KOPT-K1 (cell line): ENCODE data around the gene DMD.

ENCODE experiments used
- H3K27ac ChIP-seq: fragments of 200-600 bp; sonication (generic); 2 replicates; pipeline ENCODE4 v1.5.1; 2016; ENCODE audit warnings: antibody characterized with exemption, mild to moderate bottlenecking, low read depth, low read length; ENCODE audit not compliant: poor library complexity, severe bottlenecking
- H3K36me3 ChIP-seq: fragments of 200-600 bp; sonication (generic); 2 replicates; pipeline ENCODE4 v1.5.1; 2017; ENCODE audit warnings: antibody characterized with exemption, mild to moderate bottlenecking, low read length, moderate library complexity; ENCODE audit not compliant: insufficient read depth
- H3K9me3 ChIP-seq: fragments of 200-600 bp; sonication (generic); 2 replicates; pipeline ENCODE4 v1.5.1; 2017; ENCODE audit warnings: antibody characterized with exemption, low read length, mild to moderate bottlenecking; ENCODE audit not compliant: insufficient read depth, poor library complexity, severe bottlenecking

The DMD gene

DNA sequence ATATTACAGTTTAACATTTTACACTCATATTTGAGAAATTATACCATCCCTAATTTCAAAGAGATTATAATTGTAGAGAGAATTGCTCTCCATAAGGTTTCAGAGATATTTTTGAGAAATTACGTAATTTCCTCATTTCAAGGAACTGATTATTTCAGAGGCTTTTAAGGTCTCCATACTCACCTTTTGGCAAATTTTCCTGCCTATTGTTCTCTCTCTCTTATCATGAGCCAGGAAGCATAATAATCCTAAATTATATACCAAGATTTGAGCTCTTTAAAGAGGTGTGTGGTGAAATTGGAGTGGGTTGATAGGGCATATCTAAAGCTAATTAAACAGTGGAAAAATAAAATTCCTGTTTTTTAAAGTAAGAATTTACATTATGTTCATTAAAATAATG is 1890.6 kb downstream of the DMD start:
- H3K27ac ChIP-seq: no peak overlapping the region
- no peaks in the 10 kb centered on the region for H3K9me3 ChIP-seq
- no peaks in the 10 kb centered on the region for H3K36me3 ChIP-seq

DNA sequence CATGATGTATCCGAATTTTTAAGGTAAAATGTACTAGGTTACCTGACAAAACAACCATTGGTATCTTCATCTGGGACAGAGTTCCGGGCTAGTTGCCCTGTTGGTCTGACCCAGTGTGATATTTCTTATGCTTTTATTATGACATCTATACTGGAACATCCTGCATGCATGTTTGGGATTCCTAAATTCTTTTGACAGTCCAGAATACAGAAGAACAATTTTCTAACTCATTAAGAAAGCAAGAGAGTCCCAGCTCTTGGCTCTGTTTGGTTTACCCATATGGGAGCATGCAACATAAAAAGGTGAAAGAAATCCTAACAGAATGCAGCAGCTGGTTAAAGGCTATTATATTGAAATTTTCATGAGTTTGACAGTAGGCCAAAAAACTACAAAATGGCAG is 1891.8 kb downstream of the DMD start:
- H3K27ac ChIP-seq: no peak overlapping the region
- H3K36me3 ChIP-seq: no peaks in the 10 kb centered on the region
- H3K9me3 ChIP-seq: no peaks in the 10 kb centered on the region

DNA sequence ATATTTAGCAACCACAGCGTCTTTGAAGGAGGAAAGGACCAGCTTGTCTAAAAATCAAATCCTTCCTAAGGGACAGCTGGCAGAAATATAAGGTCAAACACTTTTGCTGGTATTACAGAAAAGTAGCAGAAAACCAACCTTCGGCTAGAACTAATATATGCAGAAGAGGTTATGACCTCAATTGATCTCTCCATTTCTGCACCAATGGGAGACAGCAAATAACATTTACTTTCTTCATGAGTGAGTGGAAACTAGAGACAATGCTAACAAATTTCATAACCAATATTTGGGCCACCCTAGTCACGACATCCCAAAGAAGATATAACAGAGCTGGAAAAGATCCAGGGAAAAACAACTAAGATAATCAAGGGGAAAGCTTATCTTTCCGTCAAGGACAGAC is 1892.5 kb downstream of the DMD start:
- Histone ChIP-seq H3K36me3 (no peaks in the 10 kb centered on the region), H3K27ac (no peak overlapping the region), H3K9me3 (no peaks in the 10 kb centered on the region)

DNA sequence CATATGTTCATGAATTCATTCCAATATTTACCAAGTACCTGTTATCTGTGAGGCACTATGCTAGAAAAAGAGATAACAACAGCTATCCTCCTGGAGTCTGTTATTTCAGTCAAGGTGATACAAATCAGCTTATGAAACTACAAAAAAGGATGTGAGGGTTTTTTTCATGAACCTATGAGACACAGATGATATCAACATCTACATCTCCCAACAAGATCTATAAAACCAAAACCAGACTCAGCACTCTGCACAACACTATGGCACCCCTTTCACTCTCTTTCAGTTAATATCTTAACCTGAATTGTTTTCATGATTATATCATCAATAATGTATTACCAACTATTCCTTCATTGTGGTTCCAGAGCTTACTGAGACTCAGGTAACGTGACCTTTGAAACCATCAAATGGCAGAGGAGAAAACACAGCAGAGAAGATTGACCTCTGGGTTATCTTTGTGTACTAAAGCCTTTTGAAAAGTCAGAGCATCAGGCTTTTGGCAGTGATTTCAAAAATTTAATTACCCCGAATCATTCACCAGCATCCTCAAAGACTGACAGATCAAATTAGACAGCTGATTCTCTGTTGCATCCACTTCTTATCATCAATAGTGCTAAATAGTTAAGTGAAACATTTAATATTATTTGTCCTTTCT is 1894.9 kb downstream of the DMD start:
- Histone ChIP-seq H3K9me3 (no peaks in the 10 kb centered on the region), H3K27ac (no peak overlapping the region), H3K36me3 (no peaks in the 10 kb centered on the region)

DNA sequence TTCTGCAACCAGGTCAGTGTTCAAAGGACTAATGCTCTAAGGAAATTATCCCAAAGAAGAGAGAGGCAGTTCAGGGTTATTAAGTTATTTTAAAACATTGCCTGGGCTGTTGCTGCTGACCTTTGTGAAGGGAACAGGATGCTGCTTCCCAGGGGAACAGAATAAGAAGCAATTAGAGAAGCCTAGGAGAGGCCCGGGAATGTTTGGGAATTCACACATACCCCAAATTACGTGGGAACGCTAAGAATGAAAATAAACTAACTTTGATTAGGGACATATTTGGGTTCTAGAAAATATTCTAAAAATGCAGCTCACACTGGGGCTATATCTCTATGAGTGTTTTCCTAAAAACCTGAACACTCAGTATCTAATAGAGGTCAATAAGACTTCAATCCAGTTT is 1896.4 kb downstream of the DMD start:
- Histone ChIP-seq H3K27ac (no peak overlapping the region), H3K9me3 (no peaks in the 10 kb centered on the region)

DNA sequence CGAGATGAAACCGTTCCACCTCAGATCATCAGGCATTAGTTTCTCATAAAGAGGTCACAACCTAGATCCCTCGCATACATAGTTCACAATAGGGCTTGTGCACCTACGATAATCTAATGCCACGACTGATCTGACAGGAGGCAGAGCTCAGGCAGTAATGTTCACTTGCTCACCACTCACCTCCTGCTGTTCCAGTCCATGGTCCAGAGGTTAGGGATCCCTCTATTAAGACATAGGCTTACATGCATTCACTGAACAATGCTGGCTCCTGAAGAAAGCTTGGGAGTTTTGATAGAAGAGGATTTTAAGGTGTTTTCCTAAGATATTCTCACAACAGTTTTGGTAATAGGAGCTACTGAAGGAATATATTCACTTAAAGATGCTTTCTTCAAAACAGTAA is 1903.4 kb downstream of the DMD start:
- no peaks in the 10 kb centered on the region for H3K36me3 ChIP-seq
- H3K27ac ChIP-seq: no peak overlapping the region
- H3K9me3 ChIP-seq: no peaks in the 10 kb centered on the region

More for the DNA sequence above, 1896.4 kb downstream of the DMD start:
- H3K36me3 ChIP-seq: no peaks in the 10 kb centered on the region

DNA sequence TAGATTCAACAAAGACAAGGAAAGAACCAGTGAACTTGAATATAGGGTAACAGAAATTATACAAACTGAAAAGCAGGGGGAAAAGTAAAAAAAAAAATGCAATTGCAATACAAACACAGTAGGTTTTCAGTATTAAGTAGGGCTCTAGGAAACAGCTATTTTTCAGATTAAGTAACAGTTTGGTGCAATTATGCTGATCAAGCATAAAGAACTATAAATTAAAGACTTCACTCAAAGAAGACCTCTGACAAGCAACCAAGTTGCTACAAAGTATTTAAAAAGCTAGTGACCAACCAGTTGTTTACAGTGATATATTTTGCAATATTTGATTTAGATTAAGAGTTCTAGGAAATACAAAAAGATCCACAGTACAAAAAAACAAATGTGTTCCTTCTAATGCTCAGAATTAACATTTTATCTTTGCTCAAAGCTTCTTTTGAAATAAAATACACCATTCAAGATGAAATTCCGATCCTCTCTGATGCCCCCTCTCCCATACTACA is 1908.7 kb downstream of the DMD start:
- H3K36me3 ChIP-seq: no peaks in the 10 kb centered on the region
- H3K9me3 ChIP-seq: no peaks in the 10 kb centered on the region
- H3K27ac ChIP-seq: no peak overlapping the region

DNA sequence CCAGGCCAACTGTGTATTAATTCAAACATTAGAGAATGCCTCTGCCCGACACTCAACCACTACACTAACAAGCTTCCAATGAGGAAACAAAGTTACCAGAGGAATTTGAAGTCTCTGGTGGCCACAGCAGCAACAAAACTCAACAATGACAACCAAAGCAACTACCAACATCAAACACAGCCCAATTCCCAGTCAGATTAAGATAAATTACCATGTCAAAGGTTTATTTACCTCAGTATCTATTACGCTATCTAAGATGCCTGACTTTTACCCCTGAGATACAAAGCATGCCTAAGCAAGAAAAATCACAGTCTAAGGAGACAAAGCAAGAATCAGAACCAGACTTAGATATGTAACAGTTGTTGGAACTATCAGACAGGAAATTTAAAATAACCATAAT is 1909.4 kb downstream of the DMD start:
- Histone ChIP-seq H3K36me3 (no peaks in the 10 kb centered on the region), H3K9me3 (no peaks in the 10 kb centered on the region), H3K27ac (no peak overlapping the region)

DNA sequence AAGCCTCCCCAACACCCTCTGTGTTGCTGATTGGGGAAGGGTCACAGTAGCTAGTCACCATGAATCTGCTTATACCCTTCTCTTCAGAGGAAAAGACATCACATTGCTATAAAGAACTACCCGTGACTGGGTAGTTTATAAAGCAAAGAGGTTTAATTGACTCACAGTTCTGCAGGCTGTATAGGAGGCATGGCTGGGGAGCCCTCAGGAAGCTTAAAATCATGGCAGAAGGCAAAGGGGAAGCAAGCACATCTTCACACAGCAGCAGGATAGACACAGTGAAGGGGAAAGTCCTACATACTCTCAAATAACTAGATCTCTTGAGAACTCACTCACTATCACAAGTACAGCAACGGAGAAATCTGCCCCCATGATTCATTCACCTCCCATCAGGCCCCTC is 1910.1 kb downstream of the DMD start:
- Histone ChIP-seq H3K27ac (no peak overlapping the region), H3K9me3 (no peaks in the 10 kb centered on the region), H3K36me3 (no peaks in the 10 kb centered on the region)

DNA sequence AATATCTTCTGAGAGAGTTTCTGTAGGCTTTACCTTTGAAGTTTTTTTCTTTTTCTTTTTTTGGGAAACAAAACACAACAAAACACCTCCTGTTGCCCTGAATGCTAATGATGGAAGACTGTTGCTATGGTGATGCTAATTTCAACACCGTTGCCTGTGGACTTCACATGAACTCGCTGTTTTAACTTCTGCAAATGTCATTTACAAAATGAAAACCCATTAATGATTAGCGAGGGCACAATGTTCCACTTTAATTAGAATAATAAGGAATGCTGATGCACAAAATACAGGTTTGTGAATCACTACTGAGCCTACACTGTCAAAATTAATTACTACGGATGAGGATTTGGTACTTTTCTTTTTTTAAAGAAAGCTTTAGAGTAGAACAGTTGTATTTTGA is 1912.4 kb downstream of the DMD start:
- no peaks in the 10 kb centered on the region for H3K9me3 ChIP-seq
- no peak overlapping the region for H3K27ac ChIP-seq

DNA sequence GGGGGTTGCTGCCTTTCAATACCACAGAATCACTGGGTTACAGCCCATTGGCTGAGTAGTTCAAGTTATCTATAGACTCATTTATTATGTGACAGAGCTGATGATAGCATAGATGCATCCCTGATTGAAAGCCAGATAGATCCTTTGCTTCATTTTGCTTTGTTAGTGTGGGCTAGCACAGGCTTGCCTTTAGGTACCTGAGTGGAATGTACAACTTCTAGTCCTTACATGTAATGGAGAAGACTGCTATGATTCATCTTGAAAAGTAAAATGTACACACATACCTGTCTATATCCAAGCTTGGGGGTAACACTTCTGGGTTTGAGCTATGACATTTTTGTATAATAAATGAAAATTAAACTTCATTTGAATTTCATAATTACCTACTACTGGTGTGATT is 1913.5 kb downstream of the DMD start:
- H3K27ac ChIP-seq: no peak overlapping the region
- no peaks in the 10 kb centered on the region for H3K9me3 ChIP-seq
- no peaks in the 10 kb centered on the region for H3K36me3 ChIP-seq

More for the DNA sequence above, 1912.4 kb downstream of the DMD start:
- H3K36me3 ChIP-seq: no peaks in the 10 kb centered on the region

DNA sequence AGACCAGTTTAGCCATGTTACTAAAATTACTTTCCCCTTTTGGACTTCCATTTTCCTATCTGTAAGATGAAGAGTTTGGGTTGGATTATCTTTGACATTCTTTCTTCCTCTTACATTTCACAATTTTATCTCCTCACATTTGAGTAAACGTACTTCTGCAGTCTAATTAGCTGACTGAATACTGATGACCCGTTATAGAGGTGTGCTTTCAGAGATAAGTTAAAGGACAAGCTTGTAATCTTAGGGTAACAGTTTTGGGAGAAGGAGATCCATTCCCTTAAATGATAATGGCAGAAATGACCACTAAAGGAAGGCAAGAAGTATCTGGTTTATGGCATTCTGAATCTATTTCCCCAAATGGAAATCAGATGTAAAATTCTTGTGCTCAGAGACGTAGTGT is 1916.9 kb downstream of the DMD start:
- Histone ChIP-seq H3K27ac (no peak overlapping the region), H3K9me3 (no peaks in the 10 kb centered on the region), H3K36me3 (no peaks in the 10 kb centered on the region)

DNA sequence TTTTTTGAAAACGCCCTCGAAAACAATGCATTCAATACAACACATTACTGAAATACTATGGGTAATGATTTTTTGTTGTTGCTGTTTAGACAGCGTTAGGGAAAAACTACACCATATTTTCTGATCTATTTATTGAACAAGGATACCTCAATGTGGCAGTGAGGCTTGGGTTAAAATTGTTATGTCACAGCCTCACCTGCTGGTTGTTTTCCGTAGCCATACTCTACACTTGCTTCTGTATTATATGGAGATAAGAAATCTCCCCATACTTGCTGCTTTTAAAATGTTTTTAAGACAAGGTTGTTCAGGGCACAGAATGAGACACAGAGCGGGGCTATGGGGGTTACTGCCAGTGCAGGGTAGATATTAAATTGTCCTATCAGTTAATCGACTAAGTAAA is 1917.9 kb downstream of the DMD start:
- H3K36me3 ChIP-seq: no peaks in the 10 kb centered on the region
- no peaks in the 10 kb centered on the region for H3K9me3 ChIP-seq
- no peak overlapping the region for H3K27ac ChIP-seq

DNA sequence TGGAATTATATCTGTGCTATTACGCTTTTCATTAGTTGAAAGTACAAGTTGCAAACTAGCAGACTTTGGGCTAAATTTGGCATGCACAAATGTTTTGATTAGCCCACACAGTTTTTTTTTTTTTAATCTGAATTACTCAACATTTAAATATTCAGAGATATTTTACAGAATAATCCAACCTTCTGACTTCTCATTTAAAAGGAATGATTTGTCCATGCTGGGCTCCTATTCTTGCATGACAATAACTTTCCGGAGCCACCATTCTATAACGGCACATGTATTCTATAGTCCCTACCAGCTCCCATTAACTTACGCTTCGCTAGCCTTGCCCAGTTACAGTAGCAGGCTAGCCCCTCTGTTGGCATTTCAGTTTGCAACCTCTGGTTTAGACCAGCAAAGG is 1920.2 kb downstream of the DMD start:
- Histone ChIP-seq H3K9me3 (no peaks in the 10 kb centered on the region), H3K27ac (no peak overlapping the region), H3K36me3 (no peaks in the 10 kb centered on the region)

DNA sequence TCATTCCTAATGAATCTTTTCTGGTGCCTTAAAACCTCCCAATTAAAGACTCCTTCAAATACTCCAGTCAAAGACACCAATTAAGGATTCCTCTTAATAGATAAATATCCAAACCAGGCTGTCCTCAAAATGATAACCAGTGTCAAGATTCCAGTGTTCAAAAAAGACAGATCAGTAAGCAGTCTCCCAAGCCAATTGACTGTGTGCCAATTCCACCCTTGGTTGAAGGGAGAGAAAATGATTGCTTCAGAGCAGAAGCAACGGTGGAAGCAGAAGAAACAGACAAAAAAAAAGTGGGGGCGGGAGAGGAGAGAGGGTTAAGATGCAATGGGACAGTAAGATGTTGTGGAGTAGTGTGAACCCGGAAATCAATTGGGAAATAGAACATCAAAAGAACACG is 1923.5 kb downstream of the DMD start:
- Histone ChIP-seq H3K36me3 (no peaks in the 10 kb centered on the region), H3K27ac (no peak overlapping the region), H3K9me3 (no peaks in the 10 kb centered on the region)

DNA sequence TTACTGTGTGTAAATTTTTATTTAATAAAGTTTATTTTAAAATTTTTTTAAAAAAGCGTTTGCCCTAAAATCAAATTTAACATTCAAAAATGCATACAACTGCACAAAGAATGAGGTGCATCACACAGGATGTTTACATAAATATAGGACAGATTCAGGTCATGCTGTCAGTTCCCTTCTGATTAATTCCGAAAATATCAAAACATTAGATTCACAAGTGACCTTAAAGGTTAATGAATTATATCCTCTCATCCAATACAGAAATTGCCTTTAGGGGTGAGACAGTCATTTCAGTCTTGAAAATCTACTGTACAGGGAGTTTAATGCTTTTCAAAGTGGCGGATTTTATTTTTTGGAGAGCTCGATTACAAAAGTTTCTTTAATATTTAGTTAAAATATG is 1930.8 kb downstream of the DMD start:
- Histone ChIP-seq H3K27ac (no peak overlapping the region), H3K9me3 (no peaks in the 10 kb centered on the region)

More for the DNA sequence above, 1930.8 kb downstream of the DMD start:
- H3K36me3 ChIP-seq: no peaks in the 10 kb centered on the region
